HL-60 (cell line): Measurements from ENCODE around the gene WBP2.

Experiments used
- CTCF ChIP-seq: IDR thresholded peaks from one replicate; pipeline ENCODE4 v1.5.1; 2011; ENCODE audit warnings: low read length, control low read depth, inconsistent platforms; ENCODE audit not compliant: insufficient read depth
- POLR2AphosphoS5 ChIP-seq: IDR thresholded peaks from 2 replicates; pipeline ENCODE4 v1.6.1; 2012; ENCODE audit warnings: low read depth
- REST ChIP-seq: IDR thresholded peaks from 2 replicates; pipeline ENCODE4 v1.6.1; 2012; ENCODE audit warnings: low read depth; ENCODE audit not compliant: insufficient replicate concordance

GRCh38 chr17:75849279-75849646 is 5.9 kb downstream of the WBP2 start:
- TF ChIP-seq CTCF: no peak
- no peak for TF ChIP-seq REST
- no peak for TF ChIP-seq POLR2AphosphoS5
